GM12892 (cell line): ENCODE data around the gene DYRK1A.

Source experiments
- POLR2A ChIP-seq: IDR thresholded peaks from 2 replicates; pipeline ENCODE4 v1.6.1; 2011; ENCODE audit warnings: low read depth, low read length, control low read depth
- POLR2AphosphoS5 ChIP-seq: IDR thresholded peaks from 2 replicates; pipeline ENCODE4 v1.6.1; 2011; ENCODE audit warnings: low read depth, low read length, control low read depth
- TAF1 ChIP-seq: IDR thresholded peaks from 2 replicates; pipeline ENCODE4 v1.6.1; 2011; ENCODE audit warnings: low read depth, mild to moderate bottlenecking, control low read depth, low read length, borderline replicate concordance

- TF ChIP-seq POLR2A: no peak
- no peak for TF ChIP-seq POLR2AphosphoS5
- TF ChIP-seq TAF1: no peak
These were observed 136.4 kb downstream of the DYRK1A start for GRCh38 chr21:37502947-37503346.
